Tibial nerve (tissue), 4 donors: ENCODE measurements around the gene TSACC.
"Not testable (repeated sequence)": the region's sequence is repeated elsewhere in the genome, so short reads cannot be mapped to it uniquely, and the experiment has no call there.

Source experiments
- EP300 ChIP-seq, 2 donors: sonication (generic); formaldehyde crosslinking; IDR thresholded peaks; one replicate each; pipeline ENCODE4 v1.6.1; 2017; ENCODE audit warnings: antibody characterized with exemption in 2 of 2, mild to moderate bottlenecking in 1 of 2
- POLR2A ChIP-seq, 2 donors: fragments of 450-650 bp; IDR thresholded peaks; one replicate each; pipeline ENCODE4 v1.6.1; 2017; ENCODE audit warnings: antibody characterized with exemption in 2 of 2, mild to moderate bottlenecking in 2 of 2, moderate library complexity in 2 of 2
- TF ChIP-seq, protein P1 (sequence below), 5 experiments: fragments of 200-600 bp in 3 of 5; fragments of 450-650 bp in 2 of 5; sonication (generic) in 3 of 5; IDR thresholded peaks; one replicate each; pipeline ENCODE4 v1.5.1; 2016 to 2019; ENCODE audit warnings: antibody characterized with exemption in 5 of 5, mild to moderate bottlenecking in 3 of 5, moderate library complexity in 2 of 5

DNA sequence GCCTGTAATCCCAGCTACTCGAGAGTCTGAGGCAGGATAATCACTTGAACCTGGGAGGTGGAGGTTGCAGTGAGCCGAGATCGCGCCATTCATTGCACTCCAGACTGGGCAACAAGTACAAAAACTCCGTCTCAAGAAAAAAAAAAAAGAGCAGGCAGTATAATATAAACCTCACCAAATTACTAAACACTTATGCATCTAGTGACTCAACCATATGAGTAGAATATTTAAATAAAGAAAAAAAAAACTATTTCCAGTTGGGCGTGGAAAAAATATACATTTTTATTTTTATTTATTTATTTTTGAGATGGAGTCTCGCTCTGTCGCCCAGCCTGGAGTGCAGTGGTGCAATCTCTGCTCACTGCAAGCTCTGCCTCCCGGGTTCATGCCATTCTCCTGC lies 15.1 kb upstream of the TSACC start:
- TF ChIP-seq EP300, POLR2A (IDR thresholded peaks at IDR 0.05): not testable (repeated sequence)
- TF ChIP-seq, protein P1, sequence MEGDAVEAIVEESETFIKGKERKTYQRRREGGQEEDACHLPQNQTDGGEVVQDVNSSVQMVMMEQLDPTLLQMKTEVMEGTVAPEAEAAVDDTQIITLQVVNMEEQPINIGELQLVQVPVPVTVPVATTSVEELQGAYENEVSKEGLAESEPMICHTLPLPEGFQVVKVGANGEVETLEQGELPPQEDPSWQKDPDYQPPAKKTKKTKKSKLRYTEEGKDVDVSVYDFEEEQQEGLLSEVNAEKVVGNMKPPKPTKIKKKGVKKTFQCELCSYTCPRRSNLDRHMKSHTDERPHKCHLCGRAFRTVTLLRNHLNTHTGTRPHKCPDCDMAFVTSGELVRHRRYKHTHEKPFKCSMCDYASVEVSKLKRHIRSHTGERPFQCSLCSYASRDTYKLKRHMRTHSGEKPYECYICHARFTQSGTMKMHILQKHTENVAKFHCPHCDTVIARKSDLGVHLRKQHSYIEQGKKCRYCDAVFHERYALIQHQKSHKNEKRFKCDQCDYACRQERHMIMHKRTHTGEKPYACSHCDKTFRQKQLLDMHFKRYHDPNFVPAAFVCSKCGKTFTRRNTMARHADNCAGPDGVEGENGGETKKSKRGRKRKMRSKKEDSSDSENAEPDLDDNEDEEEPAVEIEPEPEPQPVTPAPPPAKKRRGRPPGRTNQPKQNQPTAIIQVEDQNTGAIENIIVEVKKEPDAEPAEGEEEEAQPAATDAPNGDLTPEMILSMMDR (IDR thresholded peaks at IDR 0.05): not testable (repeated sequence)
